Measurements from ENCODE around the gene RPTOR.

RPTOR gene

GRCh38 chr17:80633994-80634566 is 89.4 kb downstream of the RPTOR start:
- DNase-seq (no peak), ATAC-seq (replicated peaks) (no peak)
- no peaks in the 10 kb centered on the region for H3K27me3 Mint-ChIP-seq
- H3K36me3 Mint-ChIP-seq = peaks cover 18 to 30% of the 10 kb centered on the region in 2 donors
- no peak overlapping the region for H3K4me3 Mint-ChIP-seq
- peaks cover 27 to 29% of the 10 kb centered on the region in 2 donors for H3K4me1 Mint-ChIP-seq
- no peak overlapping the region for H3K27ac Mint-ChIP-seq
- H3K9me3 Mint-ChIP-seq = no peaks in the 10 kb centered on the region

DNA sequence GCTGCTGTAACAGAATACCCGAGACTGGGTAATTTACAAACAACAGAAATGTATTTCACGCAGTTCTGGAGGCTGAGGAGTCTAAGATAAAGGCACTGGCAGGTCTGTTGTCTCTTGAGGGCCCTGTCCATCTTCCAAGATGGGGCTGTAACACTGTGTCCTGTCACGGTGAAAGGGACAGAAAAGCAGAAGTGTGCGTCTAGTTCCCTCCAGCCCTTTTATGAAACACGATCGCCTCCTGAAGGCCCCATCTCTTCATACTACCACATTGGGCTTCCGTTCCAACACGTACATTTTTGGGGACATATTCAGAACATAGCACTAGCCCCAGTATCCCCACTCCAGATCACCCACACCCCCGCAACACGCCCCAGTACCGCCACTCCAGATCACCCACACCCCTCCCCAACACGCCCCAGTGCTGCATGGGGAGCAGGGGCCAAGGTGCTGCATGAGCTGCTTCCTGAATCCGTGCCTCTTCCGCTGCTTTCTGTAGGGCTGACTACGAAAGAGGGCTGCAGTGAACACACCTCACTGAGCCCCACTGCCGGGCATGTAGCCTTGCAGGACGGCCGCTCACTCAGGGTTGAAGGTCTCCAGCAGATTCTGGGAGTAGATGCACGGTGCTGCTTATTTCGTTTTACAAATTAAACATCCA is 91.9 kb downstream of the RPTOR start:
- Mint-ChIP-seq H3K27me3 (no peaks in the 10 kb centered on the region), H3K27ac (no peak overlapping the region), H3K36me3 (peaks cover 26 to 40% of the 10 kb centered on the region in 2 donors), H3K4me1 (peaks cover 35 to 40% of the 10 kb centered on the region in 2 donors), H3K4me3 (peak overlapping the region in 1 of 2 donors; percentile 17), H3K9me3 (no peaks in the 10 kb centered on the region)
- no peak for DNase-seq
- peak; percentile 45 to 66 for ATAC-seq (replicated peaks)

DNA sequence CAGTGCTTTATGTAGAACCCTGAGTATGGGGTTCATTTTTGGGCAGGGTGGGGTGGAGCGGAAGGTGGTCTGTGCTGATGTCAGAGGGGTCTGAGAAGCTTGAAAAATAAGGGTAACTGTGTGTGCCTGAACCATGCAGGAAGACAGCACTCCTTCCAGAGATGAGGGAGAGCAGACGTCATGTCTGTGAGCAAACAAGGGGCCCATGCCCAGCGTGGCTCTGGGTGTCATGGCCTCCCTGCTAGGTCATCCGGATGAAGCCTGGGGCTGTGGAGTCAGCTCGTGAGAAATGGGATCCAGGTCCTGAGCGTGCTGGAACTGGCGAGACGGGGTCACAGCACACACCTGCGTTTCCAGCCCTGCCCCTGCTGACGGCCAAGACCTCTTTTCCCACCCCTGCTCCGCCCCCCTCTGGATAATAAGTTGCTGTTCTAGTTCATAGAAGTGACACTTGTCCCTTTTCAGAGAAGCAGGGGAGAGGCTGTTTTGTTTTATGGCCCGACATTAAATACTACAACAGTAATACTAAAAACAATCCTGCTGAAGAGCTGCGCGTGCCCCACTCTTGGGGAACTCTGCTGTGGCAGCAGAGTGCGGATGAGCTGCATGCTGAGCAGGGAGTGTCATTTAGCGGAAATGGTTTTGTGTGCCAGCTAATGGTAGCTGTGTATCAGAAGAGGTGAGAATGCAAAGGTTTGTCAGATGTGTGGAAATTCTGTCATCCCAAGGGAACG is 92.6 kb downstream of the RPTOR start:
- peaks cover 22 to 40% of the 10 kb centered on the region in 2 donors for H3K36me3 Mint-ChIP-seq
- no peak for DNase-seq
- no peaks in the 10 kb centered on the region for H3K27me3 Mint-ChIP-seq
- no peak overlapping the region for H3K4me3 Mint-ChIP-seq
- H3K27ac Mint-ChIP-seq = no peak overlapping the region
- ATAC-seq (replicated peaks) = no peak
- H3K9me3 Mint-ChIP-seq = no peaks in the 10 kb centered on the region
- H3K4me1 Mint-ChIP-seq = peaks cover 31 to 37% of the 10 kb centered on the region in 2 donors

DNA sequence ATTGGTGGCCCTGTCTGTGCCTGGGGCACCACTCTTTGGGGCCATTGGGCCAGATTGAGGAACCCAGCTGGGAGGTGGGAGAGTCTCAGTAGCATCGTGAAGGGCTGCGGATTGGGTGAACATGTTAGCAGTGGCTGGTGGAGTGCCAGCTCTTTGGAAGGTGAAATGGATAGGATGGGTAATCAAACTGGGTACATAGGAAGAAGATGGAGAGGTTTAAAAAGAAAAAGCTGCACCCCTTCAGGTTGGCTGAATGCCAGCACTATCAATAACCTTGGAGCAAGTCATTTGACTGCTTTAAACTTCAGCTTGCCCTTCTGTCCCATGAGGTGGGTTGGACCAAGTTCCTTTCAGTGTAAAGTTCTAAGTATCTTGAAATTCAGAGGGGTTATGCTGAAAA is 95.0 kb downstream of the RPTOR start:
- Mint-ChIP-seq H3K36me3 (peaks cover 20 to 46% of the 10 kb centered on the region in 2 donors), H3K4me3 (no peak overlapping the region), H3K27me3 (no peaks in the 10 kb centered on the region), H3K9me3 (no peaks in the 10 kb centered on the region), H3K4me1 (peaks cover 26 to 36% of the 10 kb centered on the region in 2 donors), H3K27ac (no peak overlapping the region)
- ATAC-seq (replicated peaks) (no peak), DNase-seq (no peak)

- DNase-seq (no peak), ATAC-seq (replicated peaks) (no peak)
- Mint-ChIP-seq H3K9me3 (no peaks in the 10 kb centered on the region), H3K4me3 (no peak overlapping the region), H3K36me3 (peaks cover 25 to 50% of the 10 kb centered on the region in 2 donors), H3K27ac (peak overlapping the region; percentile 78), H3K27me3 (no peaks in the 10 kb centered on the region), H3K4me1 (peaks cover 25 to 38% of the 10 kb centered on the region in 2 donors)
Observed at GRCh38 chr17:80640366-80641084, 95.9 kb downstream of the RPTOR start.

DNA sequence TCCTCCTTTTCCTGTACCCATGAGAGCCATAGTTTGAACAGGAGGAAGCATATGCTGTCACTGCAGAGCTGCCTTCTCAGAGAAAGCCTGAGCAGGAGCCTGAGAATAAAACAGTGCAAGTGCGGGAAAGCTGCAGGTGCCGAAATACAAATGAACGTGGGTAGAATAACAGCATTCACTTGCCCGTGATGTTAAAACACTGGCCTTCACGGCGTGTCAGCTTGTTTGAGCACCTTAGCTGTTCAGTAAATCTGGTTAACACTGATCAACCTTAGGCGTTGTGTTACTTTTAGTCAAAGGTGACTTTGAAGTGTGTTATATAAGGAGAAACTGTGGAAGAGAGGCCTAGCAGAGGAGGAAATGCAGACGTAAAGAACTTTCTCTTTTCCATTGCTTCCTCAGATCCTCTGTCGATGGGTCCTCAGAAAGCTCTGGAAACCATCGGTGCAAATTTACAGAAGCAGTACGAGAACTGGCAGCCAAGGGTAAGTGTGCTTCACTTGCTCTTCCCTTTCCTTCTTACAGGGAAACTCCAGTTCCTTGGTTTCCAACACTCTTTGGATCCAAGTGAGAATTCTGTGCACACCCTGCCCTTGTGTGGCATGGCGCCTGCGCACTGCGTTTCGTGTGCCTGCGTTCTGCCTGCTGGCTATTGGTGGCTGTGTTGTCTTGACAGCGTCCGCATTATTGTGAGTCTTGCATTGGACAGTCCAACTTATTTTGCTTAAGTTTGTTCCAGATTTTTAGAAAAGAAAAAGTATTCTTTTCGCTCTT is 98.9 kb downstream of the RPTOR start:
- no peak for ATAC-seq (replicated peaks)
- Mint-ChIP-seq H3K27me3 (no peaks in the 10 kb centered on the region), H3K4me1 (peaks cover 16 to 32% of the 10 kb centered on the region in 2 donors), H3K9me3 (no peaks in the 10 kb centered on the region), H3K4me3 (no peak overlapping the region), H3K27ac (no peak overlapping the region), H3K36me3 (peaks cover 21 to 36% of the 10 kb centered on the region in 2 donors)
- no peak for DNase-seq

DNA sequence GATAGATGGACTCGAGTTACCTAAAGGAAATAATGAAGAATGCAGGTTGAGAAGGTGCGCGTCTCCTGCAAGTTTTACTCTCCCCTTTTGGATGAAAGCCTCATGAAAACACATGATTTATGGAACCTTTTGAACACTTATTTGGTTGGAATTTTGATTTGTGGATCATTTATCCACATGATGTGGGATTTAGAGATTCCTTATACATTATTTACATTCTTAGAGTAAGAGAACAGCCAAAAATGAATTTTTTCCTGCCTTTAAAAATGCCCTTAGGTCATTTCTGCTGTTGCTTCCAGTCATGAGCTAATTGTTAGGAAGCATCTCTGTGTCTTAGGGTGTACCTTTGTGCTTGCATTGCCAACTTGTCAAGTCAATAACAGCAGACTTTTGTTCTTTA is 99.9 kb downstream of the RPTOR start:
- H3K36me3 Mint-ChIP-seq = peaks cover 20 to 32% of the 10 kb centered on the region in 2 donors
- ATAC-seq (replicated peaks) = no peak
- H3K27ac Mint-ChIP-seq = no peak overlapping the region
- no peaks in the 10 kb centered on the region for H3K9me3 Mint-ChIP-seq
- H3K4me3 Mint-ChIP-seq = no peak overlapping the region
- H3K27me3 Mint-ChIP-seq = no peaks in the 10 kb centered on the region
- peaks cover 19 to 39% of the 10 kb centered on the region in 2 donors for H3K4me1 Mint-ChIP-seq
- DNase-seq = no peak

GRCh38 chr17:80645706-80646325 is 101.2 kb downstream of the RPTOR start:
- no peak for DNase-seq
- Mint-ChIP-seq H3K36me3 (peaks cover 19 to 36% of the 10 kb centered on the region in 2 donors), H3K4me3 (no peak overlapping the region), H3K9me3 (no peaks in the 10 kb centered on the region), H3K27me3 (no peaks in the 10 kb centered on the region), H3K27ac (no peak overlapping the region), H3K4me1 (peaks cover 26 to 41% of the 10 kb centered on the region in 2 donors)
- no peak for ATAC-seq (replicated peaks)

- Mint-ChIP-seq H3K4me1 (peaks cover 29 to 44% of the 10 kb centered on the region in 2 donors), H3K27ac (no peak overlapping the region), H3K36me3 (peaks cover 19 to 39% of the 10 kb centered on the region in 2 donors), H3K27me3 (no peaks in the 10 kb centered on the region), H3K4me3 (no peak overlapping the region), H3K9me3 (no peaks in the 10 kb centered on the region)
- ATAC-seq (replicated peaks) = no peak
- no peak for DNase-seq
Observed at GRCh38 chr17:80646328-80646727, 101.7 kb downstream of the RPTOR start.

DNA sequence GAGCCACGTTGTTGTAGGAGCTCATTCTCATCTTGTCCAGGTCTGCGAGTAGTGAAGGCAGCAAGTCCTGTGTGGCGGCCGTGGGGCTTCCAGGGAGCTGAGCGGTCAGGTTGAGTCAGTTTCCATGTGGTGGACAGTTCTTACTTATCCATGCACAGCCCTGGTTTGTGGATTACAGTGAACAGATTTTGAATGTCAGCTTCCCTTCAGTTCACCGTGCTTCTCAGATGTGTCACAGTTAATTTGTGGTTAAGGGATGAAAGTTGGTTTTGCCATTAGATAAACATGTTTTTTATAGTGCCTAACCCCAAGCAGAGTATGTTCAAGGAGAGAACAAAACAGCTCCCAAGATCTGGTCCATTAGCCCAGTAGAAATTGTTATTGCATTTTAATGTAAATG is 103.1 kb downstream of the RPTOR start:
- no peak overlapping the region for H3K27ac Mint-ChIP-seq
- peaks cover 32 to 51% of the 10 kb centered on the region in 2 donors for H3K4me1 Mint-ChIP-seq
- no peaks in the 10 kb centered on the region for H3K9me3 Mint-ChIP-seq

DNA sequence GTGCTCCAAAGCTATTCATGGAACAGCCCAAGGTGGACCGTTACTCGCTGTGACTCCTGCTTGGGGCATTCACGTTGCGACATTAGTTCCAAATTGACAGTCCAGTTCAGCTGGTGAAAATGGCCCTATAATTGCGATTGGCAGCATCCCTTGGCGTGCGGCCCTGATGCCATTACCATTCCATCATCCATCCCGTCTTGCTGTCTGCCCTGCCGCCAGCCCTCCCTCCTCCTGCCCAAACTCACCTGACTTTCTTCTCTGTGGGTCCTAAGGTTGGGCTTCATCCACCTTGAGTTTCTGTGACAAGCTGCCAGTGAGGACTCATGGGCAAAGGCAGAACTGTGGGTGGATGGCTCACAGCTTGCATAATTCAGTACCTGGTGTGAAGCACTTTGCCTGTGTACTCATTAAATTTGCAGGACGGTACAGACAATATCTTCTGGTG is 104.6 kb downstream of the RPTOR start:
- no peak overlapping the region for H3K4me3 Mint-ChIP-seq
- peaks cover 0 to 3% of the 10 kb centered on the region in 2 donors for H3K9me3 Mint-ChIP-seq
- H3K27me3 Mint-ChIP-seq = no peaks in the 10 kb centered on the region
- H3K27ac Mint-ChIP-seq = no peak overlapping the region
- peak in 1 of 2 donors; percentile 10 for ATAC-seq (replicated peaks)
- peaks cover 34 to 60% of the 10 kb centered on the region in 2 donors for H3K4me1 Mint-ChIP-seq
- peaks cover 21 to 39% of the 10 kb centered on the region in 2 donors for H3K36me3 Mint-ChIP-seq
- DNase-seq = no peak

More for the DNA sequence above, 103.1 kb downstream of the RPTOR start:
- DNase-seq (no peak), ATAC-seq (replicated peaks) (no peak)
- Mint-ChIP-seq H3K36me3 (peaks cover 19 to 39% of the 10 kb centered on the region in 2 donors), H3K27me3 (no peaks in the 10 kb centered on the region), H3K4me3 (no peak overlapping the region)

- Mint-ChIP-seq H3K4me1 (peaks cover 35 to 60% of the 10 kb centered on the region in 2 donors), H3K4me3 (no peak overlapping the region), H3K27me3 (no peaks in the 10 kb centered on the region), H3K36me3 (peaks cover 23 to 37% of the 10 kb centered on the region in 2 donors), H3K9me3 (peaks cover 0 to 5% of the 10 kb centered on the region in 2 donors), H3K27ac (peak overlapping the region; percentile 48)
- ATAC-seq (replicated peaks) (peak; percentile 49 to 64), DNase-seq (peak; percentile 9)
Observed at GRCh38 chr17:80649672-80650330, 105.2 kb downstream of the RPTOR start.

DNA sequence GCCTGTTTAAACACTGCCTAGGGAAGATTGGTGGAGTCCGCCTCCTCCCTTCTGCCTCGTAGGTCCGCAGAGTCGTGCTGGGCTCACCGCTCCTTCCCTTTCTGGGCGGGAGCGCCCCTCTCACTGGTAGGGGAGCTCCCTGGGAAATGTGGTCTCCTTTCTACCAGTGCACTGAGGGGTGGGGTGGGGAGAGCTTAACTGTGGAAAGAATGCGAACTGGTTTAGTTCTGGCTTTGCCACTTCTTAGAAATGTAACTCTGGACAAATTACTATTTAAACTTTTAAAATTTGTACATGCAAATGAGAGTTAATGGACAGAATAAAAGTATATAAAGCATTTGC is 105.7 kb downstream of the RPTOR start:
- no peak for DNase-seq
- no peak for ATAC-seq (replicated peaks)
- Mint-ChIP-seq H3K27me3 (no peaks in the 10 kb centered on the region), H3K4me3 (no peak overlapping the region), H3K4me1 (peaks cover 33 to 57% of the 10 kb centered on the region in 2 donors), H3K27ac (no peak overlapping the region), H3K36me3 (peaks cover 20 to 35% of the 10 kb centered on the region in 2 donors), H3K9me3 (peaks cover 0 to 5% of the 10 kb centered on the region in 2 donors)

All from stimulated activated naive B cell treated with anti-CD40 and anti-IgM and Interleukin-4, amounts not matched to agents 10 μg/mL and 1 μg/mL and 100 μg/mL, for 72 hours (primary cell).